Measurements from ENCODE around the gene ADCK2. TPM values are rescaled to one million over a fixed set of nuclear protein-coding genes. Genes with fewer than 3 reads are reported as not detected.

Gene ADCK2
- total RNA-seq, 5 donors from 2014 or later (not counting 1 experiment from before 2014, with no cell fraction given), result 16.3 to 23.3 (median 20.2) TPM

DNA sequence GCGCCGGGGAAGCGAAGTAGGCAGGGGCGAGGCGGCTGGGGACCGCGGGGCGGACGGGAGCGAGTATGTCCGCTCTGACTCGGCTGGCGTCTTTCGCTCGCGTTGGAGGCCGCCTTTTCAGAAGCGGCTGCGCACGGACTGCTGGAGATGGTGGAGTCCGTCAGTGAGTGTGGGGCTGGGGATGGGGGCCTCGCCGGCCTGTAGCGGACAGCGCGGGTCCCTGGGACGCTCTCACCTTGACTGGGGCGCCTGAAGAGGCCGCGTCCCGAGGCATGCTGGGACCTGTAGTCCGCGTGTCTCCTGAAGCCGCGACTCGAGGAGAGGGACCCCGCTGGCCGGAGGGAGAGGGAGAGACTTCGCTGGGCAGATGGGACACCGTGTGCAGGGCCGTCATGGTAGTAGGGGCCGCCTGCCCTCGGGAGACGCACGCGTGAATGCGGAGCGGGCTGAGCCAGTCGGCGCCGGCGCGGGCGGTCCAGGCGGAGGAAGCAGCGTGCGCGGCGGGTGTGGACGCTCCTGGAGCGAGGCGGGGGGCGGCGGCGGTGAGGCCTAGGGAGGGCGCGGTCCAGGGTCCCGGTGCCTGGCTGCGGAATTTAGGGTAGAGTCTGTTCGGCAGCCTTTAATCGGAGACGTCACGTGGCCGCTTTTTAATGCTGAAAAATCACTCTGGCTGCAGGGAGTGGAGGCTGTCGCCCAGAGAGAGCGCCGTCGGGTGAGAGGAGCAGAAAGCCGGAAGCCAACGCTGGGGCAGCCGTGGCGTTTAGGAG lies 24.1 kb downstream of the ADCK2 start, which contains the start of gene NDUFB2:
TSS of gene NDUFB2 (plus strand) at position 29 of the 767 bp plus-strand sequence. CDS start at position 66, 37 bp downstream.
- peak; percentile 88 to 90 (median 88) for ATAC-seq (replicated peaks in 1 of 4)
- peak within 1 kb of the TSS; percentile 81 to 85 for H3K4me3 ChIP-seq (ENCODE audit: control insufficient read depth in 1 of 2, extremely low read depth in 1 of 2, low read length in 1 of 2)
- peak within 1 kb of the TSS; percentile 87 for H3K27ac ChIP-seq (ENCODE audit: low read length)
- peaks cover 6% of the 10 kb centered on the region for H3K36me3 Mint-ChIP-seq
- H3K4me3 Mint-ChIP-seq, result peak within 1 kb of the TSS; percentile 96 to 98 (median 96)
- H3K9me3 ChIP-seq, result no peaks in the 10 kb centered on the region
- under 1% methylated on average over 82 of the region's 82 CpGs for whole genome bisulfite sequencing (ENCODE audit: insufficient coverage)
- H3K27me3 ChIP-seq (replicated peaks in 1 of 2; ENCODE audit: control insufficient read depth in 2 of 2, extremely low read depth in 1 of 2, insufficient read depth in 2 of 2, low read length in 1 of 2), result no peaks in the 10 kb centered on the region
- peaks cover 38 to 40% (median 39%) of the 10 kb centered on the region in 3 donors for H3K4me1 Mint-ChIP-seq
- no peaks in the 10 kb centered on the region for H3K27me3 Mint-ChIP-seq
- H3K27ac Mint-ChIP-seq, result peak within 1 kb of the TSS; percentile 91 to 98
- H3K36me3 ChIP-seq (ENCODE audit: control insufficient read depth in 2 of 2, extremely low read depth in 1 of 2, insufficient read depth in 1 of 2, low read length in 1 of 2), result peaks cover 0 to 2% of the 10 kb centered on the region in 2 donors
- peak in 34 of 35 experiments; percentile 21 to 89 (median 59) for DNase-seq
- no peaks in the 10 kb centered on the region for H3K9me3 Mint-ChIP-seq
- CTCF ChIA-PET, result interaction anchor here in 1 of 2 donors (0.7 to 1.0 kb wide), 3 partner anchors 27 to 318 kb away, joined by 4 read pairs; no protein-coding TSS in a partner anchor
- H3K4me1 ChIP-seq (ENCODE audit: control insufficient read depth in 1 of 2, extremely low read depth in 1 of 2, insufficient read depth in 2 of 2, low read length in 2 of 2), result peaks cover 5 to 28% of the 10 kb centered on the region in 2 experiments
- POLR2A ChIA-PET, result interaction anchor here (0.6 to 1.0 kb wide), 5 partner anchors 11 to 1469 kb away, joined by 4 to 9 read pairs (median 5); no protein-coding TSS in a partner anchor

DNA sequence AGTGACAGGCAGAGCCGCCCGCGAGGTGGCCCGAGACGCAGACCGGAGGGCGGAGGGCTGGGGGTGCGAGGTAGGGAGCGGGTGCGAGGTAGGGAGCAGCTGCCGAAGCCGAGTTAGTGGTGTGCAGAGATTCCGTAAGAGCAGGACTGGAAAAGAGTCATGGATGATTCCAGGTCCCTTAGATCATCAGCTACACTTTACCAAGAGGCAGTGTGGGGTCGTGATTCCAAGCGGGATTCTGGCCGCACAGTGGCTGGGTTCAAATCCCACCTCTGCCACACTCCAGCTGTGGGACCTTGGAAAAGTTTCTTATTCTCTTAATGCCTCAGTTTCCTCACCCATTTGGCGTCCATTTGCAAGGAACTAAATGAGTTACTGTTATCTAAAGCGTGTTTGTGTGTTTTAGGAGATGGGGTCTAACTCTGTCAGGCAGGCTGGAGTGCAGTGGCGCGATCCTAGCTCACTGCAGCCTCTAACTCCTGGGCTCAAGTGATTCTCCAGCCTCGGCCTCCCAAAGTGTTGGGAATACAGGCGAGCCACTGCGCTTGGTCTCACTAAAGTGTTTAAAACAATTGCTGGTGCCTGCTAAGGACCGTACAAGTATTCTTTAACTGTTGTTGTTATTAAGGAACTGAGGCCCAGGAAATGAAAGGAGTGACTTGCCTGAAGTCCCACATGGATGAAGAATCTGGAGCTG lies 24.9 kb downstream of the ADCK2 start:
- no peak for ATAC-seq (replicated peaks in 1 of 4)
- peak overlapping the region; percentile 87 for H3K27ac ChIP-seq (ENCODE audit: low read length)
- H3K36me3 ChIP-seq (ENCODE audit: control insufficient read depth in 2 of 2, extremely low read depth in 1 of 2, insufficient read depth in 1 of 2, low read length in 1 of 2), result peaks cover 0 to 2% of the 10 kb centered on the region in 2 donors
- 45% methylated on average over 12 of the region's 24 CpGs for WGBS (ENCODE audit: insufficient coverage)
- peaks cover 5 to 28% of the 10 kb centered on the region in 2 experiments for H3K4me1 ChIP-seq (ENCODE audit: control insufficient read depth in 1 of 2, extremely low read depth in 1 of 2, insufficient read depth in 2 of 2, low read length in 2 of 2)
- Mint-ChIP-seq H3K36me3 (peaks cover 3% of the 10 kb centered on the region), H3K9me3 (no peaks in the 10 kb centered on the region), H3K27me3 (no peaks in the 10 kb centered on the region), H3K27ac (peak overlapping the region; percentile 91 to 98), H3K4me3 (peak overlapping the region; percentile 96 to 98 (median 96)), H3K4me1 (peaks cover 39 to 42% (median 41%) of the 10 kb centered on the region in 3 donors)
- H3K4me3 ChIP-seq (ENCODE audit: control insufficient read depth in 1 of 2, extremely low read depth in 1 of 2, low read length in 1 of 2), result peak overlapping the region; percentile 81 to 85
- no peaks in the 10 kb centered on the region for H3K9me3 ChIP-seq
- CTCF ChIA-PET, result interaction anchor here in 1 of 2 donors (1.0 kb wide), 1 partner anchor 220 kb away, joined by 4 read pairs; no protein-coding TSS in a partner anchor
- POLR2A ChIA-PET, result interaction anchor here in 1 of 2 donors (0.5 kb wide), 1 partner anchor 323 kb away, joined by 3 read pairs; no protein-coding TSS in a partner anchor
- DNase-seq, result no peak
- no peaks in the 10 kb centered on the region for H3K27me3 ChIP-seq (replicated peaks in 1 of 2; ENCODE audit: control insufficient read depth in 2 of 2, extremely low read depth in 1 of 2, insufficient read depth in 2 of 2, low read length in 1 of 2)

DNA sequence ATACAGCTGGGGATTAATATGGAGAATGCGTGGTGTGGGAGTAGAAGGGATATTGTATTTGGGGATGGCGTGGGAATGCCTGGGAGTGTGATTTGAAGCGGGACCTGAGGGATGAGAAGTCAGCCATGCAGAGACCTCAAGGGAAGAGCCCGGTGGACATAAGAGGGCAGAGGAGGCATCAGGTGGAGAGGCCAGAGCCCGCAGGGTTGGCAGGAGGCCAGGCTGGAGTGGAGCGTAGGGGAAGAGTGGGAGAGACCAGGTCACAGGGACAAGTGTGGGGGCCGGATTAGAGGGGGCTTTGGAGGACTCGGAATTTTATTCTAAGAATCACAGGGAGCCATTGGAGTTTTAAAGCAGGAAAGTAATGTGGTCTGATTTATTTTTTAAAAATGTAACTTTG lies 25.7 kb downstream of the ADCK2 start:
- H3K4me3 Mint-ChIP-seq, result peak overlapping the region; percentile 96 to 98 (median 96)
- H3K27ac Mint-ChIP-seq, result peak overlapping the region; percentile 8 to 98
- Histone ChIP-seq H3K36me3 (ENCODE audit: control insufficient read depth in 2 of 2, extremely low read depth in 1 of 2, insufficient read depth in 1 of 2, low read length in 1 of 2) (peaks cover 0 to 6% of the 10 kb centered on the region in 2 donors), H3K4me1 (ENCODE audit: control insufficient read depth in 1 of 2, extremely low read depth in 1 of 2, insufficient read depth in 2 of 2, low read length in 2 of 2) (peaks cover 5 to 28% of the 10 kb centered on the region in 2 experiments), H3K9me3 (no peaks in the 10 kb centered on the region), H3K27me3 (replicated peaks in 1 of 2; ENCODE audit: control insufficient read depth in 2 of 2, extremely low read depth in 1 of 2, insufficient read depth in 2 of 2, low read length in 1 of 2) (no peaks in the 10 kb centered on the region), H3K4me3 (ENCODE audit: control insufficient read depth in 1 of 2, extremely low read depth in 1 of 2, low read length in 1 of 2) (no peak overlapping the region), H3K27ac (ENCODE audit: low read length) (no peak overlapping the region)
- peaks cover 39 to 45% (median 44%) of the 10 kb centered on the region in 3 donors for H3K4me1 Mint-ChIP-seq
- POLR2A ChIA-PET, result no interaction called here
- peaks cover 5% of the 10 kb centered on the region for H3K36me3 Mint-ChIP-seq
- H3K27me3 Mint-ChIP-seq, result no peaks in the 10 kb centered on the region
- H3K9me3 Mint-ChIP-seq, result no peaks in the 10 kb centered on the region
- CTCF ChIA-PET, result interaction anchor here in 1 of 2 donors (0.7 kb wide), 1 partner anchor 1039 kb away, joined by 3 read pairs; the partner anchor contains the start of gene SSBP1
- DNase-seq, result no peak
- 95% methylated on average over 7 of the region's 8 CpGs for WGBS (ENCODE audit: insufficient coverage)
- no peak for ATAC-seq (replicated peaks in 1 of 4)

- Histone ChIP-seq H3K9me3 (no peaks in the 10 kb centered on the region), H3K4me3 (ENCODE audit: control insufficient read depth in 1 of 2, extremely low read depth in 1 of 2, low read length in 1 of 2) (no peak overlapping the region), H3K4me1 (ENCODE audit: control insufficient read depth in 1 of 2, extremely low read depth in 1 of 2, insufficient read depth in 2 of 2, low read length in 2 of 2) (peaks cover 3 to 13% of the 10 kb centered on the region in 2 experiments), H3K27ac (ENCODE audit: low read length) (no peak overlapping the region), H3K27me3 (replicated peaks in 1 of 2; ENCODE audit: control insufficient read depth in 2 of 2, extremely low read depth in 1 of 2, insufficient read depth in 2 of 2, low read length in 1 of 2) (no peaks in the 10 kb centered on the region), H3K36me3 (ENCODE audit: control insufficient read depth in 2 of 2, extremely low read depth in 1 of 2, insufficient read depth in 1 of 2, low read length in 1 of 2) (peaks cover 5 to 31% of the 10 kb centered on the region in 2 donors)
- CTCF ChIA-PET, result interaction anchor here (0.6 to 1.0 kb wide), 3 partner anchors 18 to 1420 kb away, joined by 4 read pairs; no protein-coding TSS in a partner anchor
- no peak for ATAC-seq (replicated peaks in 1 of 4)
- Mint-ChIP-seq H3K27ac (peak overlapping the region in 1 of 2 donors; percentile 24), H3K36me3 (peaks cover 22% of the 10 kb centered on the region), H3K9me3 (no peaks in the 10 kb centered on the region), H3K4me3 (no peak overlapping the region), H3K27me3 (no peaks in the 10 kb centered on the region), H3K4me1 (peaks cover 18 to 31% (median 26%) of the 10 kb centered on the region in 3 donors)
- WGBS (ENCODE audit: insufficient coverage), result 98% methylated on average over 8 of the region's 10 CpGs
- no peak for DNase-seq
- POLR2A ChIA-PET, result interaction anchor here in 1 of 2 donors (0.6 kb wide), 2 partner anchors 38 to 313 kb away, joined by 3 to 6 read pairs; no protein-coding TSS in a partner anchor
Measured at GRCh38 chr7:140702774-140703173, 30.0 kb downstream of the ADCK2 start.

DNA sequence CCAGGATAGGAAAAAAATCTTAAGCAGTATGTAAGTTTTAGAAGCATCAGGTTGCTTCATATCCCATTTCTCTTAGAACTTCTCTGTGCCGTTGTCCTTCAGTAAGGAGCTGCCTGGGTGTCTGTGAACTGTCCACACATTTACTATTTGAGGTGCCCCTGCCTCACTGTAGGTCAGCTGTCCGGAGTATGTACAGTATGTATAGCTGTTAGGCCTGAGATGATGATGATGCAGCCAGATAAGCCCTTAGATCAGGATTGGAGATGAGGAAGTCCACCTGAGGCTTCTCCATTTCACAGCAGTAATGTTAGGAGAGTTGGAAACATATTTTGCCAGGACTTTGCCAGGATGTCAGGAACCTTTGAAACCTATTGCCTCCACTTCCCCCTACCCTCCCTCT lies 31.5 kb downstream of the ADCK2 start:
- Mint-ChIP-seq H3K27ac (peak overlapping the region in 1 of 2 donors; percentile 23), H3K27me3 (no peaks in the 10 kb centered on the region), H3K4me1 (peaks cover 8 to 20% (median 16%) of the 10 kb centered on the region in 3 donors), H3K4me3 (no peak overlapping the region), H3K9me3 (no peaks in the 10 kb centered on the region), H3K36me3 (peaks cover 22% of the 10 kb centered on the region)
- DNase-seq (no peak), ATAC-seq (replicated peaks in 1 of 4) (no peak)
- no peak overlapping the region for H3K27ac ChIP-seq (ENCODE audit: low read length)
- peaks cover 5 to 31% of the 10 kb centered on the region in 2 donors for H3K36me3 ChIP-seq (ENCODE audit: control insufficient read depth in 2 of 2, extremely low read depth in 1 of 2, insufficient read depth in 1 of 2, low read length in 1 of 2)
- CTCF ChIA-PET, result no interaction called here
- WGBS (ENCODE audit: insufficient coverage), result 100% methylated on average over 1 of the region's 2 CpGs
- no peak overlapping the region for H3K4me3 ChIP-seq (ENCODE audit: control insufficient read depth in 1 of 2, extremely low read depth in 1 of 2, low read length in 1 of 2)
- no peaks in the 10 kb centered on the region for H3K27me3 ChIP-seq (replicated peaks in 1 of 2; ENCODE audit: control insufficient read depth in 2 of 2, extremely low read depth in 1 of 2, insufficient read depth in 2 of 2, low read length in 1 of 2)
- H3K4me1 ChIP-seq (ENCODE audit: control insufficient read depth in 1 of 2, extremely low read depth in 1 of 2, insufficient read depth in 2 of 2, low read length in 2 of 2), result peaks cover 0 to 4% of the 10 kb centered on the region in 2 experiments
- no peaks in the 10 kb centered on the region for H3K9me3 ChIP-seq
- POLR2A ChIA-PET, result no interaction called here

GRCh38 chr7:140707132-140707531 lies 34.4 kb downstream of the ADCK2 start:
- peaks cover 5 to 31% of the 10 kb centered on the region in 2 donors for H3K36me3 ChIP-seq (ENCODE audit: control insufficient read depth in 2 of 2, extremely low read depth in 1 of 2, insufficient read depth in 1 of 2, low read length in 1 of 2)
- H3K4me3 Mint-ChIP-seq, result no peak overlapping the region
- H3K4me3 ChIP-seq (ENCODE audit: control insufficient read depth in 1 of 2, extremely low read depth in 1 of 2, low read length in 1 of 2), result no peak overlapping the region
- 98% methylated on average over 3 of the region's 5 CpGs for WGBS (ENCODE audit: insufficient coverage)
- no peaks in the 10 kb centered on the region for H3K27me3 ChIP-seq (replicated peaks in 1 of 2; ENCODE audit: control insufficient read depth in 2 of 2, extremely low read depth in 1 of 2, insufficient read depth in 2 of 2, low read length in 1 of 2)
- no peak for DNase-seq
- H3K4me1 Mint-ChIP-seq, result peaks cover 0 to 7% (median 6%) of the 10 kb centered on the region in 3 donors
- ATAC-seq (replicated peaks in 1 of 4), result no peak
- no peaks in the 10 kb centered on the region for H3K27me3 Mint-ChIP-seq
- H3K27ac ChIP-seq (ENCODE audit: low read length), result no peak overlapping the region
- H3K4me1 ChIP-seq (ENCODE audit: control insufficient read depth in 1 of 2, extremely low read depth in 1 of 2, insufficient read depth in 2 of 2, low read length in 2 of 2), result no peaks in the 10 kb centered on the region
- no peaks in the 10 kb centered on the region for H3K9me3 Mint-ChIP-seq
- no peaks in the 10 kb centered on the region for H3K9me3 ChIP-seq
- H3K27ac Mint-ChIP-seq, result no peak overlapping the region
- POLR2A ChIA-PET, result no interaction called here
- CTCF ChIA-PET, result no interaction called here
- H3K36me3 Mint-ChIP-seq, result peaks cover 28% of the 10 kb centered on the region
